Brain microvascular endothelial cell (primary cell): ENCODE measurements around the gene FAM209A.
"Not testable (repeated sequence)": the region's sequence is repeated elsewhere in the genome, so short reads cannot be mapped to it uniquely, and the experiment has no call there.

ENCODE experiments used
- DNase-seq: peaks from one replicate; pipeline ENCODE4 v3.0.0-alpha.2; 2020
- H3K27ac ChIP-seq: fragments of 250-450 bp; sonication (Bioruptor Pico); 2 replicates; pipeline ENCODE4 v1.5.1; 2020; ENCODE audit warnings: mild to moderate bottlenecking, moderate library complexity
- H3K27me3 ChIP-seq: fragments of 250-450 bp; sonication (Bioruptor Pico); replicated peaks from 2 replicates; pipeline ENCODE4 v1.5.1; 2020; ENCODE audit warnings: mild to moderate bottlenecking
- H3K36me3 ChIP-seq: fragments of 250-450 bp; sonication (Bioruptor Pico); replicated peaks from 2 replicates; pipeline ENCODE4 v1.5.1; 2020; ENCODE audit warnings: mild to moderate bottlenecking
- H3K4me3 ChIP-seq: 2 replicates; pipeline ENCODE4 v1.5.1; 2011; ENCODE audit warnings: low read depth, mild to moderate bottlenecking, control low read depth, low read length, moderate library complexity
- CTCF ChIP-seq: IDR thresholded peaks from 2 replicates; pipeline ENCODE4 v1.5.1; 2011; ENCODE audit warnings: low read depth, mild to moderate bottlenecking, moderate library complexity, low read length, control low read depth, inconsistent platforms; ENCODE audit errors: missing control alignments
- in situ Hi-C: cut with HindIII; loops from 2 replicates; pipeline ENCODE4 v1.10.0; 2017; ENCODE audit warnings: low sequenced_read_pairs, low pct_ligation_motif_present

FAM209A gene

GRCh38 chr20:56524444-56524843, at the start of gene FAM209A:
TSS of gene FAM209A (plus strand) at chr20:56524744. CDS start at chr20:56524809, 65 bp downstream.
- H3K36me3 ChIP-seq, H3K4me3 ChIP-seq, in situ Hi-C loops, H3K27me3 ChIP-seq, DNase-seq, H3K27ac ChIP-seq: not testable (repeated sequence)

GRCh38 chr20:56483970-56484369, 40.6 kb upstream of the FAM209A start:
- peaks cover 56% of the 10 kb centered on the region for H3K36me3 ChIP-seq
- in situ Hi-C loops = no loop called here
- no peak overlapping the region for H3K27ac ChIP-seq
- no peaks in the 10 kb centered on the region for H3K27me3 ChIP-seq
- no peak for TF ChIP-seq CTCF
- no peak overlapping the region for H3K4me3 ChIP-seq
- DNase-seq = no peak

GRCh38 chr20:56487216-56487615, 37.3 kb upstream of the FAM209A start:
- in situ Hi-C loops = no loop called here
- no peaks in the 10 kb centered on the region for H3K27me3 ChIP-seq
- DNase-seq = no peak
- no peak for TF ChIP-seq CTCF
- H3K36me3 ChIP-seq = peaks cover 43% of the 10 kb centered on the region
- no peak overlapping the region for H3K4me3 ChIP-seq
- H3K27ac ChIP-seq = no peak overlapping the region

GRCh38 chr20:56488566-56488965, 36.0 kb upstream of the FAM209A start:
- Histone ChIP-seq H3K4me3 (no peak overlapping the region), H3K27ac (no peak overlapping the region), H3K36me3 (peaks cover 44% of the 10 kb centered on the region), H3K27me3 (no peaks in the 10 kb centered on the region)
- no peak for TF ChIP-seq CTCF
- in situ Hi-C loops = no loop called here
- DNase-seq = no peak

- H3K27me3 ChIP-seq = no peaks in the 10 kb centered on the region
- no peak overlapping the region for H3K27ac ChIP-seq
- H3K4me3 ChIP-seq = no peak overlapping the region
- no peak for TF ChIP-seq CTCF
- no peak for DNase-seq
- H3K36me3 ChIP-seq = no peaks in the 10 kb centered on the region
- in situ Hi-C loops = no loop called here
Measured at GRCh38 chr20:56501116-56501515, 23.4 kb upstream of the FAM209A start.

- TF ChIP-seq CTCF = no peak
- in situ Hi-C loops = no loop called here
- H3K27ac ChIP-seq = no peak overlapping the region
Measured at GRCh38 chr20:56503916-56504315, 20.6 kb upstream of the FAM209A start.

More at GRCh38 chr20:56503916-56504315, 20.6 kb upstream of the FAM209A start:
- Histone ChIP-seq H3K36me3 (no peaks in the 10 kb centered on the region), H3K27me3 (no peaks in the 10 kb centered on the region), H3K4me3 (no peak overlapping the region)
- no peak for DNase-seq
